Dedifferentiated amniotic fluid mesenchymal stem cell (primary cell): ENCODE results near the gene ARVCF.

Experiments
- DNase-seq: peaks from one replicate; pipeline ENCODE4 v3.0.0-alpha.2; 2016; ENCODE audit errors: extremely low spot score

Gene ARVCF

DNA sequence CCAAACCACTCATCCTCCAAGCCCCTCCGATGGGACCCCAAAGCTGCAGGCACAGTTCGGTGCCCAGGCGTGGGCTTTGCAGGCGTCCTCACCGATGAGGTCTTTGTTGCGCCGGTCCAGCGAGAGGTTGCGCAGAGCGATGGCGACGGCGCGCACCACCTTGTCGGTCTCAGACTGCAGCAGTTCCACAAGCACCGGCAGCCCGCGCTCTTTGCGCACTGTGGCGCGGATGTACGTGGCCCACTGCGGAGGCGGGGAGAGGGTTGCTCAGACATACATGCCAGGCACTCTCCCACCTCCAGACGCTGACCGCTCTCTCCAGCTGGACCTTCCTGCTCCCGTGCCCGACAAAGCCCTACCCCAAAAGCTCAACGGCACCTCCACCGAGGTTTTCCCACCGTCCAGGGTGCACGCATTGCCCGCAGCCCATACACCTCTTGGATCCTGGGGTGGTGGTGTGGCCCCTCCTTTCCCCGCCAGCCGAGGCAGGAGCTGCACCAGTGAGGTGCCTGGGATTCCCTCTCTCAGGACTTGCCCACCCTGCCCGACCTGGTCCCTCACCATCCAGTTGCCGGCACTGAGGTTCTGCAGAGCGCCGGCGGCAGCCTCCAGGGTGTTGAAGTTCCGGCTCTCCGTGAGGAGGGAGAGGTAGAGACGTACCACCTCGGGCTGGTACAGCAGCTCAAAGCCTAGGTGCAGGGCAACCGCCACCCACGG, 42.9 kb downstream of the ARVCF start:
- DNase-seq: no peak

- DNase-seq: no peak
Measured at GRCh38 chr22:19972652-19973550, 43.7 kb downstream of the ARVCF start.

DNA sequence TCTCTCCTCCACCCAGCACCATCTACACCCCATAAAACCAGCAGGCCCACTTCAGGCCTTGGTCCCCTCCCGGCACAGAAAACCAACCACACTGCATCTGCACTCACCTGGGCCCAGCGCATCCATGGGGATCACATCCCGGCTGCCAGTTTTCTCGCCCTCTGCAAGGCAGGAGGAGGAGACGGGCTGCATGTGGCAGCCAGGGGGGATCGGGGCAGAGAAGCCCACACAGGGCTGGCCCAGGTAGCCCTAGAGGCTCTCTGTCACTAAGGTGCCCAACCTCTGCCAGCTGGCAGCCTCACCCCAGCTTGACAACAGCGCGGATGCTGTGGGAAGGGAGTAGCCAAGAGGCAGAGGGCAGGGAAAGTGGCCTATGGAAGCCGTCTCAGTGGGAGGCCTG, 44.4 kb downstream of the ARVCF start:
- DNase-seq: no peak

- DNase-seq: no peak
Measured at GRCh38 chr22:19971276-19972124, 45.1 kb downstream of the ARVCF start.

GRCh38 chr22:19970479-19971275, 45.9 kb downstream of the ARVCF start:
- DNase-seq: no peak

GRCh38 chr22:19970031-19970478, 46.6 kb downstream of the ARVCF start:
- no peak for DNase-seq

DNA sequence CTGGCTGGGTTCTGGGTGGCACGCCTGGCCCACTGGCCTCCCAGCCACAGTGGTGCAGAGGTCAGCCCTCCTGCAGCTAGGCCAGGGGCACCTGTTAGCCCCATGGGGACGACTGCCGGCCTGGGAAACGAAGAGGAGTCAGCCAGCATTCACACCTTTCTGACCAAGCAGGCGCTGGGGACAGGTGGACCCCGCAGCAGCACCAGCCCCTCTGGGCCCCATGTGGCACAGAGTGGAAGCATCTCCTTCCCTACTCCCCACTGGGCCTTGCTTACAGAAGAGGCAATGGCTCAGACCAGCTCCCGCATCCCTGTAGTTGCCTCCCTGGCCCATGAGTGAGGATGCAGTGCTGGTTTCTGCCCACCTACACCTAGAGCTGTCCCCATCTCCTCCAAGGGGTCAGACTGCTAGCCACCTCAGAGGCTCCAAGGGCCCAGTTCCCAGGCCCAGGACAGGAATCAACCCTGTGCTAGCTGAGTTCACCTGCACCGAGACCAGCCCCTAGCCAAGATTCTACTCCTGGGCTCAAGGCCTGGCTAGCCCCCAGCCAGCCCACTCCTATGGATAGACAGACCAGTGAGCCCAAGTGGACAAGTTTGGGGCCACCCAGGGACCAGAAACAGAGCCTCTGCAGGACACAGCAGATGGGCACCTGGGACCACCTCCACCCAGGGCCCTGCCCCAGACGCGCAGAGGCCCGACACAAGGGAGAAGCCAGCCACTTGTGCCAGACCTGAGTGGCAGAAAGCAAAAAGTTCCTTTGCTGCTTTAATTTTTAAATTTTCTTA, 47.3 kb downstream of the ARVCF start:
- DNase-seq: no peak

DNA sequence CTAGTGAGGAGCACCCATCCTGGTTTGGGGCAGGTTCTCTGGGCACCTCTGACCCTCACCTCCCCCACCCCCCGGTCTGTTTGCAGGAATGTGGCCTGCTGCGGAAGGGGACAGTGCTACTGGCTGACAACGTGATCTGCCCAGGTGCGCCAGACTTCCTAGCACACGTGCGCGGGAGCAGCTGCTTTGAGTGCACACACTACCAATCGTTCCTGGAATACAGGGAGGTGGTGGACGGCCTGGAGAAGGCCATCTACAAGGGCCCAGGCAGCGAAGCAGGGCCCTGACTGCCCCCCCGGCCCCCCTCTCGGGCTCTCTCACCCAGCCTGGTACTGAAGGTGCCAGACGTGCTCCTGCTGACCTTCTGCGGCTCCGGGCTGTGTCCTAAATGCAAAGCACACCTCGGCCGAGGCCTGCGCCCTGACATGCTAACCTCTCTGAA, 48.2 kb downstream of the ARVCF start:
- DNase-seq: no peak

- DNase-seq: no peak
Measured at GRCh38 chr22:19967850-19968449, 48.7 kb downstream of the ARVCF start.

DNA sequence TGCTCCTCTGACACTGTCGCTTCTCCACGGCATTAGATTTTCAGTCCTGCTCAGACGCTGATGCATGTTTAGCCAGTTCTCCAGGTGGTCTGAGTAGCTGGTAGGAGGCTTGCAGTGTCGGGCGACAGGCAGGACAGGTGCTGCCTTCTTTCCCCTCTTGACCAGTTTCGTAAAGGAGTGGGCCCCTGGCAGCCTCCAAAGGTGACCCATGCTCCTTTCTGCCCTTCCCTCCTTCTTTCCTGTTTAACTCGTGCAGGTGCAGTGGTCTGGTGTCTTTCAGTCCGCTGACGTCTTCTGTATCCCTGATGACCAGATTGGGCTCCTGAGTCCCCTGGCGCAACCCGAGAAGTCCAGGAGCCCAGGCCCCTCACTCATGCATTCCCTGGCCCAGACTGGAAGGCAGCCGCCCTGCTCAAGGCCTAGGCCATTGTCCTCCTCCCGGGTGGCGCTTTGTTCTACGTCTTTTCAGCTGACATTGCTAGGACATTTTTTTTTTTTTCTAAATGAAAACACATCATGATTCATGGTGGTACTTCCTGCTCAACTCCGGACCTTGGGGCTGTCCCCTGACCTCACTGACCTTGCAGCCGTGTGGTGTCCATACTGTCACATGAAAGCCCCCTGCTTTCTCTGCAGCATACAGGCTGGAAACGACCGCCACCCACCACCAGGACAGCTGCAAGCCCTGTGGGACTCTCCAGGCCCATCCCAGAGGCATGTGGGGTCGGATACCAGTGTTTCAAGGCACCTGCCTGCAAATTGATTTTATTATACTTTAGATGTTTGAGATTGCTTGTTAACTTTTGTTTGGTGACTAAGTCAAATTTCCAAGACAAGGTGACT, 49.5 kb downstream of the ARVCF start:
- DNase-seq: no peak

- DNase-seq: no peak
Measured at GRCh38 chr22:19965771-19966709, 50.6 kb downstream of the ARVCF start.

DNA sequence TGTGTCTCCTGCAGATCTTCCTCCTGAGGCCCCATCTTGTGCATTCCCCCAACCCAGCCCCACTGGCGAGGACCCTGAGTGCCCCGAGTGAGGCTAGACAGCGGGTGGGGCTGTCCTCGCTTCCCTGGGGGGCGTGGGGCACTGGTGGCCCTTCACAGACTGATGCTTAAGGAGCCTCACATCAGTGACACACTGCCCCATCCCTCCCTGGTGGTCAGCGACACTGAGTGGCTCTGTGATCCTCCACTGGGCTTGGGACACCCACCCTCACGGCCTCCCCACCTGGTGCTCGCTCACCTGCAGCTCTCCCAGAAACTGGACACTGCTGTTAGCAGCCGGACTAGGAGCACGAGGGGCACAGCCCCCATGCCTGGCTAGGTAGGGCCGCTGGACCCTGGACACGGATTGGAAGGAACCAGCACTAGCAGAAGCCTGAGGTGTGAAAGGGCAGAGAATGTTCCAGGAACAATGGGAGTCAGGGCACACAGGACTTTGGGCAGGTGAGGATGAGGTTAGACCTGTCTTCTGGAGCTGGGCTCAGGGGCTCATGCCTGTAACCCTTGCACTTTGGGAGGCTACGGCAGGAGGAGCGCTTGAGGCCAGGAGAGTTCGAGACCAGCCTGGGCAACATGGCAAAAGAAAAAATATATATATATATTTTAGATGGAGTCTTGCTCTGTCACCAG, 51.8 kb downstream of the ARVCF start:
- no peak for DNase-seq

DNA sequence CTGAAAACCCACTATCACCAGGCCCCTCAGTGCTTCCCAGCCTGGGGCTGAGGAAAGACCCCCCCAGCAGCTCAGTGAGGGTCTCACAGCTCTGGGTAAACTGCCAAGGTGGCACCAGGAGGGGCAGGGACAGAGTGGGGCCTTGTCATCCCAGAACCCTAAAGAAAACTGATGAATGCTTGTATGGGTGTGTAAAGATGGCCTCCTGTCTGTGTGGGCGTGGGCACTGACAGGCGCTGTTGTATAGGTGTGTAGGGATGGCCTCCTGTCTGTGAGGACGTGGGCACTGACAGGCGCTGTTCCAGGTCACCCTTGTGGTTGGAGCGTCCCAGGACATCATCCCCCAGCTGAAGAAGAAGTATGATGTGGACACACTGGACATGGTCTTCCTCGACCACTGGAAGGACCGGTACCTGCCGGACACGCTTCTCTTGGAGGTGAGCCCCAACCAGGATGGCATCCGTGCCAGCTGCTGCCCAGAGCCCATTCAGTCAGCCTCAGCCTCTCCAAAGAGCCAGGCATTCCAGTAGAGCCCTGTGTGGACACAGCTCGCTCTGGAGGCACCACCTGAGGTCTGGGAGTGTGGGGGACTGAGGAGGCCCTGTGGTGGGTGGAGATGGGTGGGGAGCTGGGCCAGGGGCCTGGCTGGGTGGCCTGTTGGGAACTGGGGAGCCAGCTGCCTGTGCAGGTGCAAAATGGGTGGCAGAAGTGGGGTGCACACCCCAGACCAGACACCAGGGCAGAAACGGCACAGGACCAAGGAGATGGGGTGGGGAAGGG, 52.6 kb downstream of the ARVCF start:
- no peak for DNase-seq

DNA sequence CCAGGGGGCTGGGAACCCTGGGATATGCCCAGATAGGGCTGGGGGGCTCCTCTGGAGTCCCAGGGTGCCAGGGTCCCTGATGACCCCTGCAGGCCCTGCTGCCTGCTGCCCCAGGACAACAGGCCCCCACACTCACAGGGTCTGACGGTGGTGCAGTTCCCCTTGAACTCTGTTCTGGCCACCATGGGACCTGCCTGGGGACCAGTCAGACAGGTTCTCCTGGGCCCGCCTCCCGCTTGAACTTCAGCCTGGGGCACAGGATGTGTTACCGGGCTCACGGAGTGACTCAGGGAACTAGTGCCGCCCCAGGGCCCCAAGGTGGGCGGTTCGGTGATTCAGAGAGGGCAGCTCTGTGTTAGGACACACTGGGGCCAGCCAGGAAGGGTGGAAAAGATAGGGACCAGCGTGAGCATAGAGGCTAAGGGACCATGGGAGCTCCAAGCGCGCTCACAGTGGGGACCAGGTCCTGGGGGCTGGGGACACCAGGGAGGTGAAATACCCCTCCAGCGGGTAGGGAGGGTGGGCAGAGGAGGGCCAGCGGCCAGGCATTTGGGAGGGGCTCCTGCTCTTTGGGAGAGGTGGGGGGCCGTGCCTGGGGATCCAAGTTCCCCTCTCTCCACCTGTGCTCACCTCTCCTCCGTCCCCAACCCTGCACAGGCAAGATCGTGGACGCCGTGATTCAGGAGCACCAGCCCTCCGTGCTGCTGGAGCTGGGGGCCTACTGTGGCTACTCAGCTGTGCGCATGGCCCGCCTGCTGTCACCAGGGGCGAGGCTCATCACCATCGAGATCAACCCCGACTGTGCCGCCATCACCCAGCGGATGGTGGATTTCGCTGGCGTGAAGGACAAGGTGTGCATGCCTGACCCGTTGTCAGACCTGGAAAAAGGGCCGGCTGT, 53.5 kb downstream of the ARVCF start:
- no peak for DNase-seq

GRCh38 chr22:19962246-19962908, 54.2 kb downstream of the ARVCF start:
- peak; percentile 67 for DNase-seq
